ENCODE data around the gene EPX. TPM values are rescaled to one million over a fixed set of nuclear protein-coding genes. Genes with fewer than 3 reads are reported as not detected.

EPX gene
- total RNA-seq, 1 experiment from 2014 or later = not detected

DNA sequence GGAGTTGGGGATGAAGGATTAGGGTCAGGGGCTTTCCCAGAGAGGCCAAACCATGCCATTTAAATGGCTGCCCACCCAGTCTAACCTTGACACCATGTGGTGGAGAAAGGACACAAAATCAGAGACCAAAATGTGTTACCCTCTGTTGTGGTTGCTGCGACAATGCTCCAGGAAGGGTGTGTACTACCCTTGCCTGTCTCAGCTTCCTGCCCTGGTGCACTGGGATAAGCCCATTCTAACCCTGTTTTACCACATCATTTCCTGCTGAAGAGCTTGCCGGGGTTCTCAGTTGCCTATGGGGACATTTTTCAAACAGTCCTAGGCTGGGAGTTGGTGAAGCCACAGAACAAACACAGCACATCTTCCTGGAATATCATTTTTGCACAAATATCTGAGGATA, 39.5 kb upstream of the EPX start:
- Histone ChIP-seq H3K4me3 (ENCODE audit: low read depth, low read length, poor library complexity, severe bottlenecking) (no peak overlapping the region), H3K4me1 (ENCODE audit: insufficient read depth, low read length, poor library complexity, severe bottlenecking) (no peaks in the 10 kb centered on the region), H3K36me3 (ENCODE audit: insufficient read depth, low read length, poor library complexity, severe bottlenecking) (no peaks in the 10 kb centered on the region), H3K9me3 (ENCODE audit: low read depth, low read length, poor library complexity, severe bottlenecking) (no peaks in the 10 kb centered on the region), H3K27me3 (replicated peaks; ENCODE audit: insufficient read depth, low read depth, low read length, poor library complexity) (peaks cover 99% of the 10 kb centered on the region), H3K27ac (ENCODE audit: low read depth, low read length, poor library complexity, severe bottlenecking) (no peak overlapping the region)
- no TSS peak for BruUV-seq (replicated peaks)
- intact Hi-C loops (cut with micrococcal nuclease; ENCODE audit: unreplicated experiment) = no loop called here
- POLR2A ChIA-PET (ENCODE audit: low non-redundant PET) = no interaction called here
- no peak for DNase-seq (ENCODE audit: low spot score)
- CTCF ChIA-PET = no interaction called here
- TF ChIP-seq, protein P1, sequence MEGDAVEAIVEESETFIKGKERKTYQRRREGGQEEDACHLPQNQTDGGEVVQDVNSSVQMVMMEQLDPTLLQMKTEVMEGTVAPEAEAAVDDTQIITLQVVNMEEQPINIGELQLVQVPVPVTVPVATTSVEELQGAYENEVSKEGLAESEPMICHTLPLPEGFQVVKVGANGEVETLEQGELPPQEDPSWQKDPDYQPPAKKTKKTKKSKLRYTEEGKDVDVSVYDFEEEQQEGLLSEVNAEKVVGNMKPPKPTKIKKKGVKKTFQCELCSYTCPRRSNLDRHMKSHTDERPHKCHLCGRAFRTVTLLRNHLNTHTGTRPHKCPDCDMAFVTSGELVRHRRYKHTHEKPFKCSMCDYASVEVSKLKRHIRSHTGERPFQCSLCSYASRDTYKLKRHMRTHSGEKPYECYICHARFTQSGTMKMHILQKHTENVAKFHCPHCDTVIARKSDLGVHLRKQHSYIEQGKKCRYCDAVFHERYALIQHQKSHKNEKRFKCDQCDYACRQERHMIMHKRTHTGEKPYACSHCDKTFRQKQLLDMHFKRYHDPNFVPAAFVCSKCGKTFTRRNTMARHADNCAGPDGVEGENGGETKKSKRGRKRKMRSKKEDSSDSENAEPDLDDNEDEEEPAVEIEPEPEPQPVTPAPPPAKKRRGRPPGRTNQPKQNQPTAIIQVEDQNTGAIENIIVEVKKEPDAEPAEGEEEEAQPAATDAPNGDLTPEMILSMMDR (conservative IDR thresholded peaks at IDR 0.05; ENCODE audit: low read depth, low read length) = no peak
- no peak for TF ChIP-seq EZH2 (IDR thresholded peaks at IDR 0.05; ENCODE audit: borderline replicate concordance, low read depth, low read length, poor library complexity, severe bottlenecking)

DNA sequence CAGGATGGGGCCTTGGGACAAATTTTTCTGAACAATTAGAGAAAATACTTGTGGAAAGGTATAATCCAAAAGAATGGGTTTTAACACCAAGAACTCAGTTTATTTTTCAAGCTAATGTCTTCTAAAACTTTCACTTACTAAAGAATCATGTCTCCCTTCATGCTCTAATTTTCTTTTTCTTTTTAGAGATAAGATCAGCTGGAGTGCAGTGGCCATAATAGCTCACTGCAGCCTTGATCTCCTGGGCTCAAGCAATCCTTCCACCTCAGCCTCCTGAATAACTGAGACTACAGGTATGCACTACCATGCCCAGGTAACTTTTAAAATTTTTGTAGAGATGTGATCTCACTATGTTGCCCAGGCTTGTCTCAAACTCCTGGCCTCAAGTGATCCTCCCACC, 38.9 kb upstream of the EPX start:
- ChIA-PET POLR2A (ENCODE audit: low non-redundant PET) (no interaction called here), CTCF (no interaction called here)
- H3K36me3 ChIP-seq (ENCODE audit: insufficient read depth, low read length, poor library complexity, severe bottlenecking) = no peaks in the 10 kb centered on the region
- no peak for TF ChIP-seq EZH2 (IDR thresholded peaks at IDR 0.05; ENCODE audit: borderline replicate concordance, low read depth, low read length, poor library complexity, severe bottlenecking)
- no peak overlapping the region for H3K4me3 ChIP-seq (ENCODE audit: low read depth, low read length, poor library complexity, severe bottlenecking)
- H3K4me1 ChIP-seq (ENCODE audit: insufficient read depth, low read length, poor library complexity, severe bottlenecking) = no peaks in the 10 kb centered on the region
- H3K27ac ChIP-seq (ENCODE audit: low read depth, low read length, poor library complexity, severe bottlenecking) = no peak overlapping the region
- intact Hi-C loops (cut with micrococcal nuclease; ENCODE audit: unreplicated experiment) = no loop called here
- no peaks in the 10 kb centered on the region for H3K9me3 ChIP-seq (ENCODE audit: low read depth, low read length, poor library complexity, severe bottlenecking)
- peaks cover 100% of the 10 kb centered on the region for H3K27me3 ChIP-seq (replicated peaks; ENCODE audit: insufficient read depth, low read depth, low read length, poor library complexity)
- DNase-seq (ENCODE audit: low spot score) = no peak
- no TSS peak for BruUV-seq (replicated peaks)

DNA sequence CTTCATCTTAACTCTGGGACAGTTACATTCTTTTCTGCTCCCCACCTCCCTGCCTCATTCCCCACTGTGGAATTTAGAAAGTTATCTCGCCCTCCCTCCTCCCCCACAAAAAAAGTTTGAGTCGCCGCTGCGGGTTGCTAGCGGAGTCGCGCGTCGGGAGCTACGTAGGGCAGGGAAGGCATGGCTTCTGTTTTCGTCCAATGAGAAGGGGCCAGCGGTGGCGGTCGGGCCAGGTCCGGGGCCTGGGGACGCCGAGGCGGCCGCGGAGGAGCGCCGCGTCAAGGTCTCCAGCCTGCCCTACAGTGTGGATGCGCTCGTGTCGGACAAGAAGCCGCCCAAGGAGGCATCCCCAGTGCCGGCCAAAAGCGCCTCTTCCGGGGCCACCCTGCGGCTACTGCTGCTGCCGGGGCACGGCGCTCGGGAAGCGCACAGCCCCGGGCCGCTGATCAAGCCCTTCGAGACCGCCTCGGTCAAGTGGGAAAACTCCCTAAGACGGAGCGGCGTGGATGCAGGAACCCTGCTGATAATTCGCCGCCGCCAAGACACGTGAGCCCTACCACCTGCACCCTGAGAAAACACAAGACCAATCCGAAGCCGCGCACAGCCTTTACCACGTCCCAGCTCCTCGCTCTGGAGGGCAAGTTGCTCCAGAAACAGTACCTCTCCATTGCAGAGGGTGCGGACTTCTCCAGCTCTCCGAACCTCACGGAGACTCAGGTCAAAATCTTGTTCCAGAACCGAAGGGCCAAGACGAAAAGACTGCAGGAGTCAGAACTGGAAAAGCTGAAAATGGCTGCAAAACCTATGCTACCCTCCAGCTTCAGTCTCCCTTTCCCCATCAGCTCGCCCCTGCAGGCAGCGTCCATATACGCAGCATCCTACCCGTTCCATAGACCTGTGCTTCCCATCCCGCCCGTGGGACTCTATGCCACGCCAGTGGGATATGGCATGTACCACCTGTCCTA, 35.4 kb upstream of the EPX start:
- no peak overlapping the region for H3K27ac ChIP-seq (ENCODE audit: low read depth, low read length, poor library complexity, severe bottlenecking)
- BruUV-seq (replicated peaks) = no TSS peak
- peak overlapping the region; percentile 22 for H3K4me3 ChIP-seq (ENCODE audit: low read depth, low read length, poor library complexity, severe bottlenecking)
- TF ChIP-seq, protein P1 (conservative IDR thresholded peaks at IDR 0.05; ENCODE audit: low read depth, low read length) = no peak
- TF ChIP-seq EZH2 (IDR thresholded peaks at IDR 0.05; ENCODE audit: borderline replicate concordance, low read depth, low read length, poor library complexity, severe bottlenecking) = peak; percentile 81
- H3K27me3 ChIP-seq (replicated peaks; ENCODE audit: insufficient read depth, low read depth, low read length, poor library complexity) = peaks cover 98% of the 10 kb centered on the region
- H3K4me1 ChIP-seq (ENCODE audit: insufficient read depth, low read length, poor library complexity, severe bottlenecking) = no peaks in the 10 kb centered on the region
- DNase-seq (ENCODE audit: low spot score) = no peak
- no peaks in the 10 kb centered on the region for H3K36me3 ChIP-seq (ENCODE audit: insufficient read depth, low read length, poor library complexity, severe bottlenecking)
- intact Hi-C loops (cut with micrococcal nuclease; ENCODE audit: unreplicated experiment) = no loop called here
- ChIA-PET POLR2A (ENCODE audit: low non-redundant PET) (no interaction called here), CTCF (no interaction called here)
- no peaks in the 10 kb centered on the region for H3K9me3 ChIP-seq (ENCODE audit: low read depth, low read length, poor library complexity, severe bottlenecking)

Measured in A673 (cell line).